Stimulated activated naive CD8-positive, alpha-beta T cell treated with anti-CD3 and anti-CD28 coated beads, Interleukin-15, Interleukin-2, amounts not matched to agents 100 U/mL and 50 U/mL, for 24 hours (primary cell): ENCODE data around the gene FUT8.
"Not testable (repeated sequence)": the region's sequence is repeated elsewhere in the genome, so short reads cannot be mapped to it uniquely, and the experiment has no call there.

Experiments used
- ATAC-seq: fragments of 150-1000 bp; cut with Tn5 transposase; one replicate; pipeline ENCODE4 v1.10.0; 2021
- DNase-seq: peaks from one replicate; pipeline ENCODE4 v3.0.0; 2021

The FUT8 gene

GRCh38 chr14:65716813-65717212 lies 304.3 kb downstream of the FUT8 start:
- ATAC-seq, DNase-seq: not testable (repeated sequence)

- not testable (repeated sequence) for ATAC-seq
Observed at GRCh38 chr14:65717384-65717915, 304.9 kb downstream of the FUT8 start.

GRCh38 chr14:65718629-65719028 lies 306.1 kb downstream of the FUT8 start:
- DNase-seq = no peak
- no peak for ATAC-seq

More at GRCh38 chr14:65717384-65717915, 304.9 kb downstream of the FUT8 start:
- not testable (repeated sequence) for DNase-seq

GRCh38 chr14:65720171-65720570 lies 307.6 kb downstream of the FUT8 start:
- DNase-seq (no peak), ATAC-seq (no peak)

- ATAC-seq (no peak), DNase-seq (no peak)
Observed at GRCh38 chr14:65720743-65721142, 308.2 kb downstream of the FUT8 start.

- ATAC-seq (no peak), DNase-seq (no peak)
Observed at GRCh38 chr14:65723348-65723747, 310.8 kb downstream of the FUT8 start.

DNA sequence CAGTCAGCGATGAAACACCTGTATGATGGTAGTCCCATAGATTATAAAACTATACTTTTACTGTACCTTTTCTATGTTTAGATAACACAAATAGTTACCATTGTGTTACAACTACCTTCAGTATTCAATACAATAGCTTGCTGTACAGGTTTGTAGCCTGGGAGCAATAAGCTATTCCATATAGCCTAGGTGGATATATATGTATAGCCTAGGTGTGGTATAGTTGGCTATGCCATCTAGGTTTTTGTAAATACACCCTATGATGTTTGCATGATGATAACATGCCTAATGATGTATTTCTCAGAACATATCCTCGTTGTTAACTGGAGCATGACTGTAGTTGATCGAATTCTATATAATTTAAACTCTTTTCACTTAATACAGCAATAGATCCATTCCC lies 316.1 kb downstream of the FUT8 start:
- DNase-seq = no peak

DNA sequence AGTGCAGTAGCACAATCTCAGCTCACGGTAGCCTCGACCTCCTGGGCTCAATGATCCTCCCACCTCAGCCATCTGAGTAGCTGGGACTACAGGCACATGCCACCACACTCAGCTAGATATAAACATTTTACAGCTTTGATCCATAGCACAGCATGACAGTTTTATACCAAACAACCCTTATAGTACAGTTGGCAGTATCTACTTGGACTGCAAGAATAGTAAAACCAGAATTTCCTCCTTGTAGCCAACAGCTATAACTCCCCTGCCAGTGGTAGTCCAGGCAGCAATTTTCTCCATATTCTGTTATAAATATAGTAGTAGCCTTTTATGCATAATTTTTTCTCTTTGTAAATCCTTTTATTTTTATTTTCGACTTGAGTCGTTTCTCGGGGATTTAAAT lies 317.0 kb downstream of the FUT8 start:
- ATAC-seq = no peak
- DNase-seq = no peak

More for the DNA sequence above, 316.1 kb downstream of the FUT8 start:
- no peak for ATAC-seq

- peak; percentile 99 for ATAC-seq
- DNase-seq = no peak
Observed at GRCh38 chr14:65731933-65732506, 319.5 kb downstream of the FUT8 start.

- DNase-seq (no peak), ATAC-seq (no peak)
Observed at GRCh38 chr14:65738339-65738738, 325.8 kb downstream of the FUT8 start.

GRCh38 chr14:65745396-65746190 lies 333.1 kb downstream of the FUT8 start:
- ATAC-seq (no peak), DNase-seq (no peak)

- ATAC-seq = no peak
- DNase-seq = no peak
Observed at GRCh38 chr14:65748796-65749195, 336.3 kb downstream of the FUT8 start.

- DNase-seq (no peak), ATAC-seq (no peak)
Observed at GRCh38 chr14:65749287-65749686, 336.8 kb downstream of the FUT8 start.

- ATAC-seq = no peak
Observed at GRCh38 chr14:65750906-65751305, 338.4 kb downstream of the FUT8 start.

DNA sequence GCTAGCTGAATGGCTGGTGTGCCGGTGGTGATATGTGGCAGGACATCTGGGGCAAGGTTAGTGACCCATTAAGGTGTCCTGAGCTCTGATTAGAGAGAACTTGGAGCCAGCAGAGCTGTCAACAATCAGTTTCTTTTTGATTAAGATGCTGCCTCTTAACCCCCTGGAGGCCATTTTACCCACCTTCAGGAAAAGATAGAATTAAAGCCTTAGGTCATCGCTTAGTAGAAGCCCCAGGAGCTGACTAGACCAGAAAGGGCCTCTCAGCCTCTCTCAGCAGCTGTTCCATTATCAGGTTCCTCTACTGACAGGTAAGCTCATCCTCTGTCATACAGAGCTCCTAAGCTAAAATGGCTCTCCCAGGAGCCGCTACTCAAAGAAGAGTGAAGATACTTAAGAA lies 339.0 kb downstream of the FUT8 start:
- DNase-seq (no peak), ATAC-seq (no peak)

More at GRCh38 chr14:65750906-65751305, 338.4 kb downstream of the FUT8 start:
- DNase-seq = no peak

DNA sequence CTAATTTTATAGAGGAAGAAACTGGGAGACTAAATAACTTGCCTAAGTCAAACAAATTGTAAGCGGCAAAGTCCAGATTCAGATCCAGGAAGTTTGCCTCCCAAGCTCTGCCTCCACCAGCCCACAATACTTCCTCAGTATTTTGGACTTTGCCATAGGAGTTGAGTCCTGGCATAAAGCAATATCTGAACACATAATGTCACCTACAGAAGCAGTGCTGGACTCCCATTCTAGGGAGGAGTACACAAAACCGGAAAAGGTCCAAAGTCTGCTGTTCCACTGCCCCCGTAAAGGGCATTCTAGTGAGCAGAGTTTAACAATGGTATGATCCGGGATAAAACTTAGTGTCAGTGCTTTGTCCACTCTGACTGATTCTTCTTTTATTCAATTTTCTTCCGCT lies 340.5 kb downstream of the FUT8 start:
- ATAC-seq (no peak), DNase-seq (no peak)

DNA sequence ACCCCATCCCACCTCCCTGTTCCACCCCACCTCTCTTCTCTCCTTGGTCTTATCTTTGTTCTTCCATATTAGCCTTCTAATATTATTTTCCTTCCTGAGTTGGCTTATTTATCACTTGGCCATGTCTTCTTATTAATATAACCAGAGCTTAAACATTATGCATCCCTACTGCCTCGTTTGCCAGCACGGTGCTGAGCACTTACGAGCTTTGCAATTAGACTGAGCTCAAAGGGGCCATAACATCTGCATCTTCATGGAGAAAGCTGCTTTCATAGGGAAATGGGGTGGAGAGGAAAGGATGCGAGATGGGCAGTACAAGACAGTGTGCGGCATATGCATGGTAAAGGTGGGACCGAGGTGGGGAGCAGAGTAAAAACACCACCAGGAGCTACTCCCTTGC lies 342.8 kb downstream of the FUT8 start:
- no peak for ATAC-seq
- DNase-seq = no peak

DNA sequence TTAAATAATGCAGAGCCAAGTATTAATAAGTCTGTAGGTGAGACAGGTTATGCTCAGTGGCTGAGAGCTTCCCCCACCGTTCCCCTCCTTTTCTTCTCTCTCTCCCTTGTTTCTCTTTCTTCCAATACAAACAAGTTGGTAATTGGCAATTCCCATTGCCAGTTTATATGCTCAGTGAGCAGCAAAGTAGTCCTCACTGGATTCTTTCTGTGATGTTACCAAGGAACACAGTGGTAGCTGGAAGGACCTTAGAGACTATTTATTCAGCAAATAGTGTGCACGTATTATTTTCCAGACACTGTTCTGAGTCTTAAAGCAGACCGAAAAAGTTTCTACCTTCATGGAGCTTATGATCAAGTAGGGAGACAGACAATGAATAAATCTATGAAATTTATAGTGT lies 344.4 kb downstream of the FUT8 start:
- ATAC-seq (no peak), DNase-seq (no peak)

- DNase-seq = no peak
- ATAC-seq = no peak
Observed at GRCh38 chr14:65769151-65769550, 356.6 kb downstream of the FUT8 start.

DNA sequence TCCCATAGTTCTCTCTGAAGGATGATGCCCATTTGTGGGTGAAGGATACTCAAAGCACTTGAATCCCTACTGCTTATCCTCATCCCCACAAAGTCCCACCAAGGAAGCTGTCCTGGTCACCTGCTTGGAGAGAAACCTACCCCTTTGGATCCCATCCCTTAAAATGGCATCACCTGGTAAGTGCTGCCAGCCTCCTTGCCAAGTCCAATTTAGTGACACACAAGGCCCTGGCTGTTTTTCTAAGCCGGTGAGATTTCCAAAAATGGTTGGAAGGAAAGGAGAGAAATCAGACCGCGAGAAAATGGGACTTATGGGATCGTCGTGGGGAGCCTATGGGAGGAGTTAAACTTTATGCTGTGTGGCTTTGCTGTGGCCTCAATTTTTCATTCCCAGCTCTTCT lies 358.2 kb downstream of the FUT8 start:
- ATAC-seq = no peak
- no peak for DNase-seq

DNA sequence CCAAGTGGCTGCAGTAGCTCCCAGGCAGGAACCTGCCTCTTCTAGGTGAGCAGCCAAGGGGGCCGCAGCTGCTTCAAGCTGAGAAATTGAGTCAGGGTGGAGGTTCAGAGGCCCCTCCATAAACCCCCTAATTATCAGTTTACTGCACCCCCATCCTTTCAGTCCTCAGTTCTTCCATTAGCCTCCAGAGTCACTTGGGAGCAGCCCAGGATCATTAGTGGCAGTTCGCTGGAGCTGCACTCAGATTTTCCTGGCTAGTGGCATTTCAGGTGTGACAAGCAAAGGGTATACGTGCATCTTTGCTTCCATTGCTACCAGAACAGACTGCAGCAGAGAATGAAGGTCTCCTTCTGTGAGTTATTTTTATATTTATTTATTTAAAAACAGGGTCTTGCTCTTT lies 358.7 kb downstream of the FUT8 start:
- no peak for DNase-seq
- ATAC-seq = no peak

- no peak for DNase-seq
- ATAC-seq = no peak
Observed at GRCh38 chr14:65772466-65772865, 359.9 kb downstream of the FUT8 start.

DNA sequence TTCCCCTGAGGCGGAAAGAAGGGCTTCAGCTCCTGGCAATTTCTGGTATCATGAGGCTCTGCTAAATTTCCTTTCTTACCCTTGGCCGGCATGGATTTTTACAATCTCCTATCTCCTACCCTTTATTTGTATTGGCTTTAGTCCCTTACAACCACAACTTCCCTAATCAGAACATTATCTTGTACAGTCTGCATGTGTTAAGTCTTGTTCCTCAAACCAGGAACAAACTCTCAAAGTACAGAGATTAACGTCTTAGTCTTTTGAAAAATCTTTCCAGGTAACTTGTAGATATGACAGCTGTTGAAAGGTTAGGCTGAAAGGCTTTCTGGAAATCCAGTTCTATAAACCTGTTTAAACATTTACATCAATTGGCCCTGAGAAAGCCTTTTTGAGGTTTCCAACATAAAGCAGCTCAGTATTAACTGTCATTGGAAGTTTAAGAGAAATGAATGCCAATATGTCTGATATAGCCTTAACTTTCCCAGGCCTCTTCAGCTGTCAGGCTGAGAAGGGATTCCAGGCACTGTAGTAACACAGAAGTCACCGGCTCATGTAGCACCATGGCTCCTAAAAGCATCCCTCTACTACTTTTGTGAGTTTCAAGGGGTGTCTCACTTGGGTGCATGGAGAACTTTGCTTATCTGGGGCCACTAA lies 360.5 kb downstream of the FUT8 start:
- ATAC-seq (no peak), DNase-seq (no peak)
